K562 (cell line): ENCODE results near the gene ISY1. TPM values are rescaled to one million over a fixed set of nuclear protein-coding genes. Genes with fewer than 3 reads are reported as not detected.

ENCODE experiments used
- ATAC-seq: fragments of 200-7000 bp; cut with Tn5 transposase; 3 replicates; pipeline ENCODE4 v1.9.1; 2020; ENCODE audit warnings: moderate library complexity
- BruUV-seq: library from RNA; stranded (reverse); fragments of 400-500 nt; replicated peaks from 2 replicates; lab custom pipeline; 2021; lab: Mats Ljungman, UMichigan
- CTCF ChIA-PET: fragments of 300-600 bp; formaldehyde crosslinking; extraction: SDS; loops from one replicate; lab custom pipeline; 2021; ENCODE audit warnings: low intra/inter-chr PET ratio; lab: Yijun Ruan, JAX
- POLR2A ChIA-PET: fragments of 300-600, 350-650 bp; sonication (Branson Sonifier 250); formaldehyde crosslinking; extraction: SDS; loops from one replicate; lab custom pipeline; 2021; ENCODE audit warnings: antibody characterized with exemption, inconsistent platforms; lab: Yijun Ruan, JAX
- DNase-seq, 4 experiments: peaks; one replicate each; pipeline versions ENCODE4 v3.0.0 to v3.0.0-alpha.2; 2011 to 2018; ENCODE audit warnings: low spot score in 3 of 4, mixed read lengths in 3 of 4; ENCODE audit errors: extremely low read depth in 1 of 4
- FAIRE-seq: peaks from 2 replicates; lab custom pipeline; 2011; peaks lifted over from hg19 to GRCh38; lab: Jason Lieb, UNC
- H2AFZ ChIP-seq: 2 replicates; pipeline ENCODE4 v1.6.0; 2011; ENCODE audit warnings: low read depth, low read length, control low read depth, inconsistent platforms
- H3K27ac ChIP-seq: fragments of 200-600 bp; 3 replicates; pipeline ENCODE4 v1.8.0; 2011; ENCODE audit warnings: low read depth, mild to moderate bottlenecking, control low read depth, inconsistent platforms, low read length, moderate library complexity, mixed read lengths; ENCODE audit errors: extremely low read depth
- H3K27me3 ChIP-seq, 2 experiments: fragments of 300-600 bp in 1 of 2; 2 replicates in 1 of 2; 3 replicates in 1 of 2; pipeline versions ENCODE4 v1.6.0 to v1.8.0; 2011; ENCODE audit warnings: inconsistent platforms in 2 of 2, low read length in 2 of 2, mild to moderate bottlenecking in 1 of 2, mixed read lengths in 1 of 2, moderate library complexity in 1 of 2; ENCODE audit not compliant: control insufficient read depth in 2 of 2, insufficient read depth in 2 of 2
- H3K36me3 ChIP-seq: fragments of 300-600 bp; 3 replicates; pipeline ENCODE4 v1.8.0; 2011; ENCODE audit warnings: mild to moderate bottlenecking, low read length, inconsistent platforms; ENCODE audit not compliant: control insufficient read depth, insufficient read depth
- H3K4me1 ChIP-seq, 2 experiments: fragments of 200-600 bp in 1 of 2; replicated peaks in 1 of 2; 2 replicates in 1 of 2; 3 replicates in 1 of 2; pipeline versions ENCODE4 v1.5.1 to v1.8.0; 2011; ENCODE audit warnings: inconsistent platforms in 2 of 2, low read length in 2 of 2, mild to moderate bottlenecking in 1 of 2, mixed read lengths in 1 of 2, moderate library complexity in 1 of 2; ENCODE audit not compliant: control insufficient read depth in 2 of 2, insufficient read depth in 2 of 2
- H3K4me2 ChIP-seq: 2 replicates; pipeline ENCODE4 v1.6.1; 2011; ENCODE audit warnings: low read length, control low read depth, inconsistent platforms, mixed read lengths; ENCODE audit not compliant: insufficient read depth
- H3K4me3 ChIP-seq: fragments of 200-600 bp; sonication (generic), shearing (Covaris generic); 2 replicates; pipeline ENCODE4 v1.5.1; 2016; ENCODE audit warnings: control low read depth, inconsistent platforms
- H3K79me2 ChIP-seq: fragments of 200-600 bp; 3 replicates; pipeline ENCODE4 v1.8.0; 2011; ENCODE audit warnings: low read length, inconsistent platforms; ENCODE audit not compliant: control insufficient read depth, insufficient read depth
- H3K9ac ChIP-seq, 2 experiments: 2 replicates each; pipeline versions ENCODE4 v1.6.0 to v1.6.1; 2011; ENCODE audit warnings: low read depth in 2 of 2, low read length in 2 of 2, control low read depth in 1 of 2, inconsistent platforms in 1 of 2, mild to moderate bottlenecking in 1 of 2, mixed read lengths in 1 of 2; ENCODE audit not compliant: insufficient read depth in 1 of 2
- H3K9me1 ChIP-seq: one replicate; pipeline ENCODE4 v1.6.0; 2011; ENCODE audit warnings: inconsistent platforms, mild to moderate bottlenecking, low read length, moderate library complexity; ENCODE audit not compliant: control insufficient read depth, insufficient read depth
- H3K9me3 ChIP-seq: replicated peaks from 2 replicates; pipeline ENCODE4 v1.5.1; 2011; ENCODE audit warnings: low read depth, low read length, inconsistent platforms; ENCODE audit not compliant: control insufficient read depth, insufficient read depth
- H4K20me1 ChIP-seq: replicated peaks from 2 replicates; pipeline ENCODE4 v1.6.1; 2011; ENCODE audit warnings: low read length, inconsistent platforms, mixed read lengths; ENCODE audit not compliant: control insufficient read depth, insufficient read depth
- ADNP ChIP-seq: fragments of 200-800 bp; sonication (Bioruptor generic); IDR thresholded peaks from 2 replicates; pipeline ENCODE4 v1.6.1; 2016; ENCODE audit warnings: missing genetic modification characterization, missing compliant biosample characterization
- ARID1B ChIP-seq: fragments of 450-650 bp; IDR thresholded peaks from 2 replicates; pipeline ENCODE4 v1.6.1; 2016; ENCODE audit warnings: antibody characterized with exemption, mild to moderate bottlenecking, inconsistent platforms
- ATF1 ChIP-seq, 2 experiments: fragments of 450-650 bp in 1 of 2; IDR thresholded peaks; 2 replicates each; pipeline ENCODE4 v1.6.1; 2016; ENCODE audit warnings: missing compliant biosample characterization in 1 of 2, missing genetic modification characterization in 1 of 2
- BMI1 ChIP-seq: fragments of 150-350 bp; IDR thresholded peaks from 2 replicates; pipeline ENCODE4 v1.6.1; 2014; ENCODE audit warnings: low read length
- CTBP1 ChIP-seq: fragments of 450-650 bp; IDR thresholded peaks from 2 replicates; pipeline ENCODE4 v1.6.1; 2016; ENCODE audit warnings: borderline replicate concordance
- ESRRA ChIP-seq: fragments of 450-650 bp; IDR thresholded peaks from 2 replicates; pipeline ENCODE4 v1.6.1; 2014; ENCODE audit warnings: low read depth, mild to moderate bottlenecking, moderate library complexity, borderline replicate concordance
- FOXK1 ChIP-seq: sonication (generic); formaldehyde crosslinking; IDR thresholded peaks from 2 replicates; pipeline ENCODE4 v1.8.0; 2022; ENCODE audit warnings: missing genetic modification reagents, mild to moderate bottlenecking, borderline replicate concordance
- HDAC2 ChIP-seq: fragments of 450-650 bp; IDR thresholded peaks from 2 replicates; pipeline ENCODE4 v1.6.1; 2016; ENCODE audit warnings: mild to moderate bottlenecking
- KDM4B ChIP-seq, 2 experiments: fragments of 450-650 bp in 1 of 2; sonication (generic) in 1 of 2; IDR thresholded peaks; 2 replicates each; pipeline ENCODE4 v1.6.1; 2016 to 2017; ENCODE audit warnings: borderline replicate concordance in 2 of 2, antibody characterized with exemption in 1 of 2, low read depth in 1 of 2, mild to moderate bottlenecking in 1 of 2
- NR2C2 ChIP-seq, 2 experiments: fragments of 200-800 bp in 1 of 2; sonication (Bioruptor generic) in 1 of 2; sonication (generic) in 1 of 2; formaldehyde crosslinking in 1 of 2; IDR thresholded peaks; 2 replicates each; pipeline versions ENCODE4 v1.6.1 to v1.8.0; 2016 to 2022; ENCODE audit warnings: mild to moderate bottlenecking in 1 of 2, missing compliant biosample characterization in 1 of 2, missing genetic modification characterization in 1 of 2, missing genetic modification reagents in 1 of 2
- SMAD2 ChIP-seq: fragments of 150-350 bp; IDR thresholded peaks from 2 replicates; pipeline ENCODE4 v1.6.1; 2014; ENCODE audit warnings: low read depth, mild to moderate bottlenecking, low read length
- TAL1 ChIP-seq: fragments of 450-650 bp; IDR thresholded peaks from 2 replicates; pipeline ENCODE4 v1.6.1; 2016; ENCODE audit warnings: mild to moderate bottlenecking
- TGIF2 ChIP-seq: sonication (generic); formaldehyde crosslinking; IDR thresholded peaks from 2 replicates; pipeline ENCODE4 v1.8.1; 2022; ENCODE audit warnings: mild to moderate bottlenecking, missing genetic modification reagents, moderate library complexity
- XRCC4 ChIP-seq: IDR thresholded peaks from one replicate; pipeline ENCODE4 v1.6.1; 2011; ENCODE audit not compliant: insufficient read depth, insufficient read length; ENCODE audit errors: extremely low read depth
- ZKSCAN1 ChIP-seq: fragments of 150-350 bp; IDR thresholded peaks from 2 replicates; pipeline ENCODE4 v1.6.1; 2016; ENCODE audit warnings: low read depth, low read length
- ZNF24 ChIP-seq: fragments of 450-650 bp; IDR thresholded peaks from 2 replicates; pipeline ENCODE4 v1.6.1; 2016
- ZNF277 ChIP-seq: fragments of 250-450 bp; sonication (Bioruptor Pico); IDR thresholded peaks from 2 replicates; pipeline ENCODE4 v1.8.0; 2022; ENCODE audit warnings: inconsistent platforms, mild to moderate bottlenecking, moderate library complexity, borderline replicate concordance
- ZNF644 ChIP-seq: fragments of 200-800 bp; sonication (Bioruptor generic); IDR thresholded peaks from 2 replicates; pipeline ENCODE4 v1.6.1; 2016; ENCODE audit warnings: low read depth, missing genetic modification characterization, missing compliant biosample characterization
- WGBS: fragments of 100-300 bp; shearing (Covaris generic); methylation state at CpG from one replicate; pipeline ENCODE4 v1.1.6; 2016; ENCODE audit warnings: low coverage, mixed read lengths; ENCODE audit not compliant: insufficient coverage; ENCODE audit errors: missing lambda C conversion rate; 5-methylcytosine and 5-hydroxymethylcytosine counted together
- in situ Hi-C: fragments of 300-500 bp; cut with MboI; formaldehyde crosslinking; loops from 4 replicates; pipeline ENCODE4 v1.15.0; 2018; ENCODE audit warnings: inconsistent platforms, mixed read lengths
- intact Hi-C: fragments of 100-400 bp; cut with micrococcal nuclease; formaldehyde crosslinking; loops from 2 replicates; pipeline ENCODE4 v1.14.2; 2022
- polyA plus RNA-seq, 8 experiments: library from polyadenylated mRNA; depleted of rRNA in 4 of 8; stranded (reverse) in 5 of 8; unstranded in 3 of 8; fragments of >200 nt; fragmentation: Nextera tagmentation in 2 of 8; fragmentation: Illumina TruSeq in 1 of 8; extraction: Ambion mirVana in 2 of 8; extraction: Trizol in 1 of 8; gene quantifications; 2 replicates each; pipeline versions ENCODE4 v1.2.1 to v1.2.3, GENCODE V29; 2011 to 2014; ENCODE audit warnings: inconsistent platforms in 1 of 8, missing spikeins in 1 of 8
- total RNA-seq, 7 experiments: library from RNA; depleted of rRNA in 6 of 7; stranded (reverse); fragments of >200 nt in 6 of 7; fragmentation: Illumina TruSeq in 2 of 7; extraction: Trizol in 2 of 7; gene quantifications; 2 replicates each; pipeline versions ENCODE4 v1.2.1 to v1.2.3, GENCODE V29; 2011 to 2021; ENCODE audit warnings: low replicate concordance in 1 of 7

Gene ISY1
- total and polyA plus RNA-seq, 9 of the 15 experiments (the other 6 are each of a cell fraction or from before 2014, with no cell fraction given): 23.5 to 50.0 (median 32.9) TPM

- peak; percentile 33; the same call in 1 of the 2 replicates for TF ChIP-seq HDAC2
- no peak for TF ChIP-seq TGIF2 (CRISPR knock-in tag)
- peak; percentile 27; the same call in 1 of the 2 replicates for TF ChIP-seq ARID1B
- peak; percentile 56 for TF ChIP-seq TAL1
These were observed 44.3 kb downstream of the ISY1 start (continued) for GRCh38 chr3:129116482-129116946.

GRCh38 chr3:129114455-129114854, 46.4 kb downstream of the ISY1 start:
- peaks cover 6% of the 10 kb centered on the region; the same call in 1 of the 3 replicates for H3K79me2 ChIP-seq

More at GRCh38 chr3:129114455-129114854, 46.4 kb downstream of the ISY1 start:
- ATAC-seq (no peak), DNase-seq (no peak), FAIRE-seq (no peak)
- TF ChIP-seq NR2C2 (CRISPR knock-in tag; IDR thresholded peaks at IDR 0.05) (no peak), NR2C2 (tag; IDR thresholded peaks at IDR 0.05) (no peak), XRCC4 (no peak), ZKSCAN1 (no peak), ADNP (tag) (no peak), KDM4B (IDR thresholded peaks at IDR 0.05; ENCODE audit: borderline replicate concordance in 2 of 2, low read depth in 1 of 2) (no peak), ESRRA (no peak), ZNF277 (no peak), ATF1 (CRISPR knock-in tag; IDR thresholded peaks at IDR 0.05) (no peak), ATF1 (tag; IDR thresholded peaks at IDR 0.05) (no peak), FOXK1 (CRISPR knock-in tag) (no peak), CTBP1 (no peak), SMAD2 (no peak), BMI1 (no peak), ZNF24 (no peak), ZNF644 (tag) (no peak)
- Histone ChIP-seq H3K9me3 (no peaks in the 10 kb centered on the region), H4K20me1 (no peaks in the 10 kb centered on the region), H3K36me3 (no peaks in the 10 kb centered on the region; the same call in 2 of the 3 replicates), H2AFZ (no peak overlapping the region), H3K4me3 (no peak overlapping the region), H3K27me3 (no peaks in the 10 kb centered on the region), H3K4me1 (peaks cover 2 to 14% of the 10 kb centered on the region in 2 experiments), H3K27ac (no peak overlapping the region), H3K9ac (no peak overlapping the region), H3K9me1 (no peaks in the 10 kb centered on the region), H3K4me2 (no peak overlapping the region)
- ChIA-PET CTCF (no interaction called here), POLR2A (no interaction called here)
- intact Hi-C loops (no loop called here), in situ Hi-C loops (no loop called here)
- WGBS: 74% methylated on average over 6 of the region's 6 CpGs
- no TSS peak for BruUV-seq
